PFSK-1 (cell line): ENCODE measurements around the gene ZNF598.
A peak's percentile ranks its signal among the peaks of the same experiment; 100 is the strongest.

Source experiments
- FOXP2 ChIP-seq: optimal IDR thresholded peaks from 2 replicates; pipeline ENCODE3; 2011; ENCODE audit warnings: borderline replicate concordance, control low read depth, inconsistent platforms; ENCODE audit not compliant: insufficient read depth; ENCODE audit errors: extremely low read length, extremely low read depth
- POLR2AphosphoS5 ChIP-seq: IDR thresholded peaks from 2 replicates; pipeline ENCODE4 v1.6.1; 2012; ENCODE audit warnings: low read depth, mild to moderate bottlenecking, control low read depth, low read length, moderate library complexity
- REST ChIP-seq, 2 experiments: IDR thresholded peaks; 2 replicates each; pipeline versions ENCODE4 v1.6.1 to v1.8.0; 2011 to 2012; ENCODE audit warnings: low read depth in 2 of 2, low read length in 2 of 2, control low read depth in 1 of 2, inconsistent platforms in 1 of 2, mild to moderate bottlenecking in 1 of 2, moderate library complexity in 1 of 2; ENCODE audit not compliant: insufficient read depth in 1 of 2
- SIN3A ChIP-seq: IDR thresholded peaks from 2 replicates; pipeline ENCODE4 v1.6.1; 2012; ENCODE audit warnings: mild to moderate bottlenecking, low read length, moderate library complexity, borderline replicate concordance; ENCODE audit not compliant: insufficient read depth
- TAF1 ChIP-seq: IDR thresholded peaks from 2 replicates; pipeline ENCODE4 v1.6.1; 2012; ENCODE audit warnings: low read length, control low read depth, borderline replicate concordance; ENCODE audit not compliant: insufficient read depth

Gene ZNF598

GRCh38 chr16:1962161-1963153 lies 47.2 kb downstream of the ZNF598 start:
- TF ChIP-seq POLR2AphosphoS5, result 0 out of 2 replicates have a peak, but pooled peaks have one; percentile 34

- TF ChIP-seq TAF1 (no peak), REST (IDR thresholded peaks at IDR 0.05; ENCODE audit: insufficient read depth in 1 of 2, low read depth in 2 of 2, low read length in 2 of 2) (no peak), POLR2AphosphoS5 (peak; percentile 61; the same call in 1 of the 2 replicates), SIN3A (no peak), FOXP2 (no peak)
Measured at GRCh38 chr16:1961651-1962067, 48.0 kb downstream of the ZNF598 start.

GRCh38 chr16:1960665-1961630 lies 48.7 kb downstream of the ZNF598 start:
- 0 out of 4 replicates have a peak, but pooled peaks of 1 of the 2 experiments have one; percentile 12 for TF ChIP-seq REST (IDR thresholded peaks at IDR 0.05; ENCODE audit: insufficient read depth in 1 of 2, low read depth in 2 of 2, low read length in 2 of 2)
- 0 out of 2 replicates have a peak, but pooled peaks have one; percentile 40 for TF ChIP-seq TAF1
- TF ChIP-seq SIN3A, result peak; percentile 92; the same call in 1 of the 2 replicates
- TF ChIP-seq FOXP2, result no peak
- TF ChIP-seq POLR2AphosphoS5, result peak; percentile 84

GRCh38 chr16:1959269-1960039 lies 50.2 kb downstream of the ZNF598 start, which contains the start of gene NDUFB10:
Gene NDUFB10, plus strand, starts transcription at chr16:1959538. Its CDS starts 87 bp downstream, at chr16:1959625.
- TF ChIP-seq POLR2AphosphoS5 (peak; percentile 89), TAF1 (peak; percentile 86), FOXP2 (no peak), REST (IDR thresholded peaks at IDR 0.05; ENCODE audit: insufficient read depth in 1 of 2, low read depth in 2 of 2, low read length in 2 of 2) (peak; percentile 21 to 36; a peak in 1 of 4 replicates), SIN3A (no peak)
